ENCODE measurements around the gene TMEM215. TPM values are rescaled to one million over a fixed set of nuclear protein-coding genes. Genes with fewer than 3 reads are reported as not detected.
"Not testable (repeated sequence)": the region's sequence is repeated elsewhere in the genome, so short reads cannot be mapped to it uniquely, and the experiment has no call there.

The TMEM215 gene
- total RNA-seq, 6 donors from 2014 or later: not detected

DNA sequence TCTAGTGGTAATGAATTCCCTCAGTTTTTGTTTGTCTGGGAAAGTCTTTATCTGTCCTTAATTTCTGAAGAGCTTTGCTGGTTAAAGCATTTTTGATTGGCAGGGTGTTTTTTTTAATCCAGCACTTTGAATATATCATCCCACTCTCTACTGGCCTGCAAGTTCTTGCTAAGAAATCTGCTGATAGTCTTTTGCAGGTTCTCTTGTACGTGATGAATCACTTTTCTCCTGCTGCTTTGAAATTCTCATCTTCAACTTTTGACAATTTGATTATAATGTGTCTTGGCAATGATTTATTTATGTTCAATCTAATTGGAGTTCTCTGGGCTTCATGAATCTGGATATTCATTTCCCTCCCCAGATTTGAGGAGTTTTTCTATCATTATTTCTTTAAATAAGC lies 8.1 kb upstream of the TMEM215 start:
- H3K4me3 ChIP-seq: no peak overlapping the region

GRCh38 chr9:32776201-32776600 lies 7.1 kb upstream of the TMEM215 start:
- H3K4me3 ChIP-seq: no peak overlapping the region
- WGBS, 2 donors: 80 to 81% methylated on average over 3 of the region's 3 CpGs
- H3K27me3 ChIP-seq: no peaks in the 10 kb centered on the region
- peaks cover 0 to 3% (median 0%) of the 10 kb centered on the region in 4 donors for H3K9me3 ChIP-seq
- no peak for ATAC-seq (ENCODE audit: low FRiP score in 2 of 2)
- H3K4me1 ChIP-seq: no peaks in the 10 kb centered on the region
- no peak for DNase-seq
- H3K27ac ChIP-seq: no peak overlapping the region
- TF ChIP-seq POLR2A (IDR thresholded peaks at IDR 0.05) (no peak), CTCF (IDR thresholded peaks at IDR 0.05) (no peak), POLR2AphosphoS5 (IDR thresholded peaks at IDR 0.05) (no peak), EP300 (IDR thresholded peaks at IDR 0.05) (no peak)
- H3K36me3 ChIP-seq: no peaks in the 10 kb centered on the region

More for the DNA sequence above, 8.1 kb upstream of the TMEM215 start:
- peaks cover 0 to 3% (median 0%) of the 10 kb centered on the region in 4 donors for H3K9me3 ChIP-seq
- no peaks in the 10 kb centered on the region for H3K36me3 ChIP-seq
- TF ChIP-seq POLR2AphosphoS5 (IDR thresholded peaks at IDR 0.05) (no peak), CTCF (IDR thresholded peaks at IDR 0.05) (no peak), POLR2A (IDR thresholded peaks at IDR 0.05) (no peak), EP300 (IDR thresholded peaks at IDR 0.05) (no peak)
- ATAC-seq (ENCODE audit: low FRiP score in 2 of 2) (no peak), DNase-seq (no peak)
- no peaks in the 10 kb centered on the region for H3K4me1 ChIP-seq
- H3K27me3 ChIP-seq: no peaks in the 10 kb centered on the region
- WGBS, 2 donors: 72 to 74% methylated on average over 1 of the region's 1 CpG
- H3K27ac ChIP-seq: no peak overlapping the region

GRCh38 chr9:32782476-32783167 lies 718 bp upstream of the TMEM215 start:
- ATAC-seq (ENCODE audit: low FRiP score in 2 of 2) (peak; percentile 17 to 21), DNase-seq (peak in 1 of 2 donors; percentile 80)
- H3K27me3 ChIP-seq: peaks cover 0 to 14% (median 6%) of the 10 kb centered on the region in 4 donors
- peaks cover 0 to 11% (median 4%) of the 10 kb centered on the region in 4 donors for H3K4me1 ChIP-seq
- 7 to 8% methylated on average over 7 to 18 of the region's 45 CpGs for WGBS, 2 donors
- H3K36me3 ChIP-seq: no peaks in the 10 kb centered on the region
- H3K27ac ChIP-seq: no peak overlapping the region
- TF ChIP-seq POLR2AphosphoS5 (IDR thresholded peaks at IDR 0.05): no peak
- no peak for TF ChIP-seq CTCF (IDR thresholded peaks at IDR 0.05)
- no peak for TF ChIP-seq POLR2A (IDR thresholded peaks at IDR 0.05)
- no peak for TF ChIP-seq EP300 (IDR thresholded peaks at IDR 0.05)
- H3K4me3 ChIP-seq: peak overlapping the region in 2 of 4 donors; percentile 11 to 25
- no peaks in the 10 kb centered on the region for H3K9me3 ChIP-seq

DNA sequence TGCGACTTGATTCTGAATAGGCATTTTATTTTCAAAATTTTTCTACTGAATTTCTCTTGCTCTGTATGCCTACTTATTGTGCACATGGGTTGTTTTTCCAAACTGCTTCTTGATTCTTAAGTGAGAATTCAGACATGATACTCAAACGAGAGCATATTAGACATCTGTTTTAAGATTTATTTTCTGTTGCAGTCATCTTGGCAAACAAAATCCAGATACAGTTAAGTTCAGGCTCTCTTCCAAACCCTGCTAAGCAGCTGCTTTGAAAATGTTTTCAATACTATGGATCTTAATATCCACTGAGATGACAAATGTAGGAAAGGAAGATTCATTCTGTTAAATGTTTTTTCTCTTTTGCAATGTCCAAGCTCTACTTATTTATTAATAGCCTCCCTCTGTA lies 4.5 kb downstream of the TMEM215 start:
- DNase-seq (no peak), ATAC-seq (ENCODE audit: low FRiP score in 2 of 2) (no peak)
- peaks cover 0 to 8% (median 4%) of the 10 kb centered on the region in 4 donors for H3K4me1 ChIP-seq
- H3K9me3 ChIP-seq: no peaks in the 10 kb centered on the region
- whole genome bisulfite sequencing, 2 donors: 54 to 60% methylated on average over 2 of the region's 2 CpGs
- H3K4me3 ChIP-seq: no peak overlapping the region
- no peaks in the 10 kb centered on the region for H3K36me3 ChIP-seq
- TF ChIP-seq CTCF (IDR thresholded peaks at IDR 0.05) (no peak), EP300 (IDR thresholded peaks at IDR 0.05) (no peak), POLR2A (IDR thresholded peaks at IDR 0.05) (no peak), POLR2AphosphoS5 (IDR thresholded peaks at IDR 0.05) (no peak)
- peaks cover 0 to 9% (median 4%) of the 10 kb centered on the region in 4 donors for H3K27me3 ChIP-seq
- no peak overlapping the region for H3K27ac ChIP-seq

GRCh38 chr9:32796015-32796414 lies 12.7 kb downstream of the TMEM215 start:
- not testable (repeated sequence) for H3K36me3 ChIP-seq; H3K27ac ChIP-seq; H3K4me1 ChIP-seq; DNase-seq; H3K27me3 ChIP-seq; ATAC-seq (ENCODE audit: low FRiP score in 2 of 2); H3K4me3 ChIP-seq
- WGBS, 2 donors: 51 to 53% methylated on average over 3 of the region's 3 CpGs
- H3K9me3 ChIP-seq: peaks cover 0 to 12% (median 7%) of the 10 kb centered on the region in 4 donors
